Esophagus squamous epithelium (tissue), 4 donors: ENCODE measurements around the gene MMP12.

Experiments used
- CTCF ChIP-seq, 6 experiments: fragments of 450-650 bp in 4 of 6; fragments of 200-600 bp in 2 of 6; sonication (generic) in 2 of 6; IDR thresholded peaks; one replicate each; pipeline ENCODE4 v1.5.1; 2016 to 2019; ENCODE audit warnings: antibody characterized with exemption in 6 of 6, mild to moderate bottlenecking in 4 of 6, moderate library complexity in 4 of 6
- POLR2A ChIP-seq, 4 donors: fragments of 450-650 bp; IDR thresholded peaks; one replicate each; pipeline ENCODE4 v1.6.1; 2017; ENCODE audit warnings: antibody characterized with exemption in 4 of 4, mild to moderate bottlenecking in 4 of 4, moderate library complexity in 3 of 4

GRCh38 chr11:102878595-102878994, 3.8 kb upstream of the MMP12 start:
- TF ChIP-seq CTCF (IDR thresholded peaks at IDR 0.05), result no peak
- no peak for TF ChIP-seq POLR2A (IDR thresholded peaks at IDR 0.05)
